Activated B cell treated with CpG ODN at 0.5 μM for 24 hours (primary cell): ENCODE results near the gene NRXN3. TPM values are rescaled to one million over a fixed set of nuclear protein-coding genes. Genes with fewer than 3 reads are reported as not detected.

Experiments
- ATAC-seq: fragments of 200-7000 bp; cut with Tn5 transposase; one replicate; pipeline ENCODE4 v1.10.0; 2021; ENCODE audit warnings: low read depth, mild to moderate bottlenecking, moderate library complexity
- CTCF ChIA-PET: fragments of 350-600 bp; sonication (Branson Sonifier 250); formaldehyde crosslinking; loops from one replicate; lab custom pipeline; 2021; ENCODE audit warnings: antibody characterized with exemption; lab: Charles Lee
- POLR2A ChIA-PET: fragments of 350-600 bp; sonication (Branson Sonifier 250); formaldehyde crosslinking; loops from one replicate; lab custom pipeline; 2021; ENCODE audit warnings: antibody characterized with exemption; lab: Charles Lee
- DNase-seq: peaks from one replicate; pipeline ENCODE4 v3.0.0; 2022
- H3K27ac Mint-ChIP-seq: one replicate; pipeline ENCODE4 v1.8.0; 2020; ENCODE audit warnings: mixed read lengths
- H3K27me3 Mint-ChIP-seq: one replicate; pipeline ENCODE4 v1.8.0; 2021; ENCODE audit warnings: mixed read lengths
- H3K36me3 Mint-ChIP-seq: one replicate; pipeline ENCODE4 v1.8.0; 2021; ENCODE audit warnings: low read depth, mixed read lengths
- H3K4me1 Mint-ChIP-seq: one replicate; pipeline ENCODE4 v1.8.0; 2021; ENCODE audit warnings: mixed read lengths
- H3K4me3 Mint-ChIP-seq: one replicate; pipeline ENCODE4 v1.8.0; 2020; ENCODE audit warnings: mild to moderate bottlenecking, mixed read lengths
- H3K9me3 Mint-ChIP-seq: one replicate; pipeline ENCODE4 v1.8.0; 2020; ENCODE audit warnings: mixed read lengths
- intact Hi-C: fragments of 100-400 bp; cut with micrococcal nuclease; formaldehyde crosslinking; loops from one replicate; pipeline ENCODE4 v1.15.1; 2024
- total RNA-seq: library from RNA; stranded (reverse); gene quantifications from 2 replicates; pipeline ENCODE4 v1.2.3, GENCODE V29; 2022
- TF ChIP-seq, protein P1 (sequence below): fragments of 200-600 bp; IDR thresholded peaks from one replicate; pipeline ENCODE4 v1.8.0; 2022; ENCODE audit warnings: antibody characterized with exemption, mild to moderate bottlenecking

The NRXN3 gene
- total RNA-seq, 1 donor from 2014 or later: not detected

DNA sequence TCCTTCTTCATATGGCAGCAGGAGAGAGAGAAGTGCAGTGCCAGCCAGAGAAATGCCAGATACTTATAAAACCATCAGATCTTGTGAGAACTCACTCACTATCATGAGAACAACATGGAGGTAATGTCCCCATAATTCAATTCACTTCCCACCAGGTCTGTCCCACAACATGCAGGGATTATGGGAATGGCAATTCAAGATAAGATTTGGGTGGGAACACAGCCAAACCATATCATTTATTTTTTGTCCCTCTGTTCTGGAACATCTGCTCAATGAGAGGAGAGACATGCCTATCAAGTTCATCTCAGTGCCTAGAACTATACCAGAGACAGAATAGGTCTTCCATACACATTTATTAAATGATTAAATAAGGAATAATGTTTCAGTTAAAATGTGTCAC, 543.5 kb downstream of the NRXN3 start:
- intact Hi-C loops: no loop called here
- Mint-ChIP-seq H3K4me3 (no peak overlapping the region), H3K4me1 (no peaks in the 10 kb centered on the region), H3K36me3 (no peaks in the 10 kb centered on the region), H3K27ac (no peak overlapping the region), H3K9me3 (no peaks in the 10 kb centered on the region), H3K27me3 (no peaks in the 10 kb centered on the region)
- TF ChIP-seq, protein P1, sequence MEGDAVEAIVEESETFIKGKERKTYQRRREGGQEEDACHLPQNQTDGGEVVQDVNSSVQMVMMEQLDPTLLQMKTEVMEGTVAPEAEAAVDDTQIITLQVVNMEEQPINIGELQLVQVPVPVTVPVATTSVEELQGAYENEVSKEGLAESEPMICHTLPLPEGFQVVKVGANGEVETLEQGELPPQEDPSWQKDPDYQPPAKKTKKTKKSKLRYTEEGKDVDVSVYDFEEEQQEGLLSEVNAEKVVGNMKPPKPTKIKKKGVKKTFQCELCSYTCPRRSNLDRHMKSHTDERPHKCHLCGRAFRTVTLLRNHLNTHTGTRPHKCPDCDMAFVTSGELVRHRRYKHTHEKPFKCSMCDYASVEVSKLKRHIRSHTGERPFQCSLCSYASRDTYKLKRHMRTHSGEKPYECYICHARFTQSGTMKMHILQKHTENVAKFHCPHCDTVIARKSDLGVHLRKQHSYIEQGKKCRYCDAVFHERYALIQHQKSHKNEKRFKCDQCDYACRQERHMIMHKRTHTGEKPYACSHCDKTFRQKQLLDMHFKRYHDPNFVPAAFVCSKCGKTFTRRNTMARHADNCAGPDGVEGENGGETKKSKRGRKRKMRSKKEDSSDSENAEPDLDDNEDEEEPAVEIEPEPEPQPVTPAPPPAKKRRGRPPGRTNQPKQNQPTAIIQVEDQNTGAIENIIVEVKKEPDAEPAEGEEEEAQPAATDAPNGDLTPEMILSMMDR: no peak
- DNase-seq (no peak), ATAC-seq (no peak)
- POLR2A ChIA-PET: no interaction called here
- CTCF ChIA-PET: no interaction called here

DNA sequence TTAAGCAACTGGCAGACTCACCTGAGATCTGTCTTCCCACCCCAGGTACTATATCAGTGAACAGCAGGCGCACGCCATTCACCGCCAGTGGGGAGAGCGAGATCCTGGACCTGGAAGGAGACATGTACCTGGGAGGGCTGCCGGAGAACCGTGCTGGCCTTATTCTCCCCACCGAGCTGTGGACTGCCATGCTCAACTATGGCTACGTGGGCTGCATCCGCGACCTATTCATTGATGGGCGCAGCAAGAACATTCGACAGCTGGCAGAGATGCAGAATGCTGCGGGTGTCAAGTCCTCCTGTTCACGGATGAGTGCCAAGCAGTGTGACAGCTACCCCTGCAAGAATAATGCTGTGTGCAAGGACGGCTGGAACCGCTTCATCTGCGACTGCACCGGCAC, 544.5 kb downstream of the NRXN3 start:
- TF ChIP-seq, protein P1: no peak
- H3K4me1 Mint-ChIP-seq: no peaks in the 10 kb centered on the region
- POLR2A ChIA-PET: no interaction called here
- CTCF ChIA-PET: no interaction called here
- H3K9me3 Mint-ChIP-seq: no peaks in the 10 kb centered on the region
- H3K27me3 Mint-ChIP-seq: no peaks in the 10 kb centered on the region
- H3K4me3 Mint-ChIP-seq: no peak overlapping the region
- no peak for DNase-seq
- ATAC-seq: no peak
- H3K36me3 Mint-ChIP-seq: no peaks in the 10 kb centered on the region
- intact Hi-C loops: no loop called here
- no peak overlapping the region for H3K27ac Mint-ChIP-seq

DNA sequence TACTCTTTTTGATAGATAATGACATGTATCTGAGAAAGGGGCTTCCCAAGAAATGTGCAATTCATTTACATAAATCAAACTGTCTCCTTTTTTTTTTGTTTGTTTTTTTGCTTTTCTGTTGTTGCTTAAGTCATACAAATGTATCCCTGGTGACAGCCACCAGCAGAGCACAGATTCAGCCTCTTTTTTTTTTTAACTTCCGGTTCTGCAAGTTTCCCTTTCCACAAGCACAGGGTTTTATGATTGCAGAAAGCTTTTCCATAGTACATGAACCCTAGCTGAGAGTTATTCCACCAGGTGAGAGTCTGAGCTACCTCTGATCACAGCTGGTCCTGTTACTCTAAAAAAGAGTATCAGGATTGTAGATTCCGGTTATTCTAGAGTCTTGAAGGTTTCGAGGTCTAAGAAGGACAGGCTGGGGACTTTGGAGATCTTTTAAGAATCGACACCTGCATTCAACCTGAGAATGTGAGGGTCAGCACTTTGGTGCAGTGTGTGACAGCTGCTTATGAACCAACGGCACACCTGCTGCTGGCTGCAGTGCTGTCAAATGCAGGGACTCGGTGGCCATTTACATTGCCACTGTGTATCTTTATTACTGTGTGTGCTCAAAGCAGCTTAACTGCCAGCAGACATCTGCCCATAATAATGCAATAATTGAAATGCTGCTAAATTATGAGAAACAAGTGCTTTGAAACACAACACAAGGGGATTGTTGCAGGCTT, 551.7 kb downstream of the NRXN3 start:
- intact Hi-C loops: no loop called here
- Mint-ChIP-seq H3K9me3 (no peaks in the 10 kb centered on the region), H3K4me3 (no peak overlapping the region), H3K36me3 (no peaks in the 10 kb centered on the region), H3K27me3 (no peaks in the 10 kb centered on the region), H3K27ac (no peak overlapping the region), H3K4me1 (no peaks in the 10 kb centered on the region)
- ChIA-PET POLR2A (no interaction called here), CTCF (no interaction called here)
- TF ChIP-seq, protein P1: no peak
- DNase-seq (no peak), ATAC-seq (no peak)

DNA sequence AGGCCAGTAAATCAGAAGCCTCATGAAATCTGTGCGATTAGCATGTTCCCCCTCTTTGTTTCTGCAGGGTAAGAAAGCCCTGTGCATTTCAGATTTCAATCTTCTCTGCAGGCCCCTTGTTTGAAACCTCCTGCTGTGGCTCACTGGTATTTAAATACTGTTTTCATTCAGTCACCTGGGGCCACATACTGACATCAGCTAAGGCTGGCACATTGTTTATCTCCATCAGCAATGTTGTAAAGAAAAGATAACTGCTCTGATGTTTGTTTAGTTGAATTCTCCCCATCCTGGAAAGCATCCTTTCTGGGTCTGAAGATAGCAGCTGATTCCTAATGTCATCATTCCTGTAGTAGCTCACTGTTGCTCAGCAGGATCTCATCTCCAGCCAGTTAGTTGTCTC, 554.9 kb downstream of the NRXN3 start:
- DNase-seq: no peak
- TF ChIP-seq, protein P1: no peak
- Mint-ChIP-seq H3K27me3 (no peaks in the 10 kb centered on the region), H3K4me3 (no peak overlapping the region), H3K4me1 (no peaks in the 10 kb centered on the region), H3K9me3 (no peaks in the 10 kb centered on the region), H3K36me3 (no peaks in the 10 kb centered on the region), H3K27ac (no peak overlapping the region)
- POLR2A ChIA-PET: no interaction called here
- CTCF ChIA-PET: no interaction called here
- no peak for ATAC-seq
- intact Hi-C loops: no loop called here

DNA sequence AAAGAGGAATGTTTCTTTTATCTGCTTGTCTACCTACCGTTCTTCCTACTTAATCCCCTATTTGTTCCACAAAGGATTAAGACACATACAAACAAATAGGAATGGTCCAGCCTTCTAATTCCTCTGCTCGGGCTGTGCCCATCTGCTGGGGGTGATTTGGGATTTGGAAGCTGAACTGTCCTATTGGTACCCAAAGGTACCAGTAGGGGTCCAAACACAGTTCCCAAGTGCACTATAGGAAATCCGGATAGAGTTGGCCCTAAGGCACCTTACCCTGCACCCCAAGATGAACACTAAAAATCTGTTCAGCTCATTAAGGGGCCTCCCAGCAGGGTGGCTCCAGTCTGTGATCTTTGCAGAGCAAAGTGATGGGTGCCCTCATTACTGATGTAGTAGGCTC, 566.9 kb downstream of the NRXN3 start:
- no peaks in the 10 kb centered on the region for H3K36me3 Mint-ChIP-seq
- H3K9me3 Mint-ChIP-seq: peaks cover 2% of the 10 kb centered on the region
- ChIA-PET POLR2A (no interaction called here), CTCF (no interaction called here)
- H3K27ac Mint-ChIP-seq: no peak overlapping the region
- no peak overlapping the region for H3K4me3 Mint-ChIP-seq
- TF ChIP-seq, protein P1: no peak
- ATAC-seq: no peak
- no peak for DNase-seq
- H3K27me3 Mint-ChIP-seq: no peaks in the 10 kb centered on the region
- H3K4me1 Mint-ChIP-seq: no peaks in the 10 kb centered on the region
- intact Hi-C loops: no loop called here
